Trophoblast cell (in vitro differentiated cells and primary cell): ENCODE measurements around the gene ACTN2.
A peak's percentile ranks its signal among the peaks of the same experiment; 100 is the strongest.
"Not testable (repeated sequence)": the region's sequence is repeated elsewhere in the genome, so short reads cannot be mapped to it uniquely, and the experiment has no call there.

Experiments used
- DNase-seq, 2 donors: peaks; one replicate each; pipeline ENCODE4 v3.0.0-alpha.2; 2016
- H2AFZ ChIP-seq: 2 replicates; pipeline ENCODE4 v1.6.1; 2013; ENCODE audit warnings: low read length, moderate library complexity, mild to moderate bottlenecking; ENCODE audit not compliant: insufficient read depth, poor library complexity
- H2AK5ac ChIP-seq: 2 replicates; pipeline ENCODE4 v1.6.1; 2013; ENCODE audit warnings: mild to moderate bottlenecking, low read length
- H2BK120ac ChIP-seq: 2 replicates; pipeline ENCODE4 v1.6.1; 2013; ENCODE audit warnings: low read length, mild to moderate bottlenecking, moderate library complexity; ENCODE audit not compliant: insufficient read depth, poor library complexity
- H2BK12ac ChIP-seq: 2 replicates; pipeline ENCODE4 v1.6.1; 2013; ENCODE audit warnings: mild to moderate bottlenecking, low read length, moderate library complexity
- H2BK5ac ChIP-seq: 2 replicates; pipeline ENCODE4 v1.6.1; 2013; ENCODE audit warnings: low read length, low read depth, moderate library complexity, mild to moderate bottlenecking; ENCODE audit not compliant: poor library complexity
- H3K14ac ChIP-seq: 2 replicates; pipeline ENCODE4 v1.6.1; 2013; ENCODE audit warnings: mild to moderate bottlenecking, low read length
- H3K18ac ChIP-seq: 2 replicates; pipeline ENCODE4 v1.6.1; 2013; ENCODE audit warnings: mild to moderate bottlenecking, low read length
- H3K23ac ChIP-seq: 2 replicates; pipeline ENCODE4 v1.6.1; 2013; ENCODE audit warnings: low read length
- H3K27ac ChIP-seq: 2 replicates; pipeline ENCODE4 v1.5.1; 2013; ENCODE audit warnings: low read depth, mild to moderate bottlenecking, inconsistent platforms, low read length, moderate library complexity
- H3K27me3 ChIP-seq: 2 replicates; pipeline ENCODE4 v1.6.1; 2013; ENCODE audit warnings: inconsistent platforms, mild to moderate bottlenecking, low read length, moderate library complexity; ENCODE audit not compliant: insufficient read depth
- H3K36me3 ChIP-seq, 2 experiments: 1 replicate in 1 of 2; 2 replicates in 1 of 2; pipeline ENCODE4 v1.6.1; 2013; ENCODE audit warnings: low read length in 2 of 2, mild to moderate bottlenecking in 2 of 2, moderate library complexity in 1 of 2; ENCODE audit not compliant: insufficient read depth in 2 of 2, control insufficient read depth in 1 of 2
- H3K4ac ChIP-seq: 2 replicates; pipeline ENCODE4 v1.6.1; 2013; ENCODE audit warnings: low read depth, mild to moderate bottlenecking, low read length, moderate library complexity
- H3K4me1 ChIP-seq, 2 experiments: 1 replicate in 1 of 2; 2 replicates in 1 of 2; pipeline ENCODE4 v1.6.1; 2013; ENCODE audit warnings: low read length in 2 of 2, mild to moderate bottlenecking in 2 of 2, moderate library complexity in 1 of 2; ENCODE audit not compliant: insufficient read depth in 2 of 2, control insufficient read depth in 1 of 2
- H3K4me2 ChIP-seq: 2 replicates; pipeline ENCODE4 v1.6.1; 2013; ENCODE audit warnings: inconsistent platforms, mild to moderate bottlenecking, low read length, moderate library complexity
- H3K4me3 ChIP-seq: 2 replicates; pipeline ENCODE4 v1.5.1; 2013; ENCODE audit warnings: mild to moderate bottlenecking, low read depth, low read length, inconsistent platforms
- H3K79me1 ChIP-seq: one replicate; pipeline ENCODE4 v1.6.1; 2013; ENCODE audit warnings: low read length
- H3K79me2 ChIP-seq: 2 replicates; pipeline ENCODE4 v1.6.1; 2013; ENCODE audit warnings: low read length, mild to moderate bottlenecking; ENCODE audit not compliant: control insufficient read depth, insufficient read depth, poor library complexity
- H3K9ac ChIP-seq: 2 replicates; pipeline ENCODE4 v1.6.1; 2013; ENCODE audit warnings: mild to moderate bottlenecking, low read length
- H3K9me3 ChIP-seq: 2 replicates; pipeline ENCODE4 v1.6.1; 2013; ENCODE audit warnings: low read depth, mild to moderate bottlenecking, control low read depth, inconsistent platforms, low read length; ENCODE audit not compliant: insufficient read depth
- H4K12ac ChIP-seq: 2 replicates; pipeline ENCODE4 v1.6.1; 2013; ENCODE audit warnings: low read depth, mild to moderate bottlenecking, low read length, moderate library complexity
- H4K8ac ChIP-seq: 2 replicates; pipeline ENCODE4 v1.6.1; 2013; ENCODE audit warnings: low read depth, mild to moderate bottlenecking, low read length, moderate library complexity
- H4K91ac ChIP-seq: one replicate; pipeline ENCODE4 v1.6.1; 2013; ENCODE audit warnings: low read depth, mild to moderate bottlenecking, low read length, moderate library complexity
- WGBS: extraction: QIAGEN DNeasy Blood & Tissue Kit; methylation state at CpG from one replicate; pipeline ENCODE4 v1.1.7; 2013; ENCODE audit warnings: missing lambda C conversion rate; ENCODE audit not compliant: insufficient read length, insufficient coverage; ENCODE audit errors: extremely low coverage; 5-methylcytosine and 5-hydroxymethylcytosine counted together

Gene ACTN2

DNA sequence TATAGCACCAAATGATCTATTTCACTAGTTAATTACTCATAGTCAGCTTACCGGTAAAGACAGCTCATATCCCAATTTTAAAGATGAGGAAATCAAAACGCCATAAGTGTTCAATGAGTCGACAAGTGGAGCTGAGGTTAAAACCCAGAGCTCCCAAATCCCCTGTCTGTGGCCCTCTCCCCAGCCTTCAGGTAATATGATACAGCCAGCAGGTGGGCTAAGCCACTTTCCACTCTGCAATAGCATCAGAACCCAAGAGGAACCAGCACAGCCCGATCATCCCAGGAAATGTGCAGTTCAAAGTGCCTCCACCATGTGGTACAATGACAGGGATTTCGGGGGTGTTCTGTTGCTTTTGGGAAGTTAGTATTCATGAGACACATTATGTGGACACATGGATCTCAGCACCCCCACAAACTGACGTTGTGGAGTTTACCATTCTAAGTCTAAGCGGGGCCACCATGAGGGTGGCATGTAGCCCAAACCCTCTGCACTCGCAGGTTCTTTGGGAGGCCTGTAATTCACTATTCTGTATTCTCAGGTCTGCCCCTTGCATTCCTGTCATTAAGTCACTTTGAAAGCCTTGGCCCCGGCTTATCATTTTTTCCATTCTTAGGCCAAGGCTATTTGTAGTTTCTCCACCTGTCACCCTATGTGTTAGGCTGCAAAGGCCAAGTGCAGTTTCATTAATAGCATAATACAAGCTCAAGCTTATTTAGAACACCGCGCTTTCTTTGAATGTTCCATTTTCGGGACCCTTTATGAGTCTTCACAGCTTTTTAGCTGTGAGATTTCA, 26.3 kb upstream of the ACTN2 start:
- Histone ChIP-seq H2BK5ac (no peak overlapping the region), H3K27ac (no peak overlapping the region), H2BK12ac (no peak overlapping the region), H3K27me3 (no peaks in the 10 kb centered on the region), H3K9me3 (no peaks in the 10 kb centered on the region), H2AK5ac (no peak overlapping the region), H4K91ac (no peak overlapping the region), H2BK120ac (no peak overlapping the region), H3K4me2 (no peak overlapping the region), H3K4me3 (no peak overlapping the region), H3K18ac (no peak overlapping the region), H3K4me1 (no peaks in the 10 kb centered on the region), H4K8ac (no peak overlapping the region), H4K12ac (no peak overlapping the region), H3K36me3 (no peaks in the 10 kb centered on the region), H3K79me1 (no peaks in the 10 kb centered on the region), H3K23ac (no peak overlapping the region), H2AFZ (no peak overlapping the region), H3K79me2 (peaks cover 2% of the 10 kb centered on the region), H3K14ac (no peak overlapping the region), H3K4ac (no peak overlapping the region), H3K9ac (no peak overlapping the region)
- DNase-seq, result no peak
- WGBS, result no CpG with 5 or more reads among the region's 12 CpGs

DNA sequence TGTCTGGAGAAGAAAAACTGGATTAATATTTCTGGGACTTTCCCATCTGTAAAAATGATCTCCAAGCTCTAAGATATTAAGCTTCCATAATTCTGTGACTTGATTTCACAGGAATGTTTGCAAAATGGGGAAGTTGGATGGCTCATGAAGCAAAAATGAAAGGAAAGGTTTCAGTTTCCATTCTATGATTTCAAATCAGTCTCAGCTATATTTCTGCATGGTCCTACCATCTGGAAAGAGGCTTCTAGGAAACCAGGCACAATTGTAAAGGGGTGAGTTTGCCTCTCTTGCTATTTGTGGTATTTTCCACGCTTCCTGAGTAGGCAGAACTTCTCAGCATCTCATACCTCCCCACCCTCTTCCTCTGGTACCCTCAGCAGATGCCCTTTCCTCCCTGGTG, 22.4 kb upstream of the ACTN2 start:
- no peak overlapping the region for H3K4me3 ChIP-seq
- no peaks in the 10 kb centered on the region for H3K27me3 ChIP-seq
- WGBS, result no CpG with 5 or more reads among the region's 1 CpG
- no peaks in the 10 kb centered on the region for H3K79me1 ChIP-seq
- no peaks in the 10 kb centered on the region for H3K9me3 ChIP-seq
- H2BK12ac ChIP-seq, result no peak overlapping the region
- H4K12ac ChIP-seq, result no peak overlapping the region
- H4K8ac ChIP-seq, result no peak overlapping the region
- no peak overlapping the region for H3K27ac ChIP-seq
- no peak overlapping the region for H3K9ac ChIP-seq
- no peak overlapping the region for H3K23ac ChIP-seq
- H3K4ac ChIP-seq, result no peak overlapping the region
- peaks cover 2% of the 10 kb centered on the region for H3K79me2 ChIP-seq
- no peak overlapping the region for H3K4me2 ChIP-seq
- peak in 1 of 2 donors; percentile 45 for DNase-seq
- H2BK5ac ChIP-seq, result no peak overlapping the region
- no peak overlapping the region for H2AK5ac ChIP-seq
- no peak overlapping the region for H4K91ac ChIP-seq
- H2AFZ ChIP-seq, result no peak overlapping the region
- no peaks in the 10 kb centered on the region for H3K4me1 ChIP-seq
- H3K18ac ChIP-seq, result no peak overlapping the region
- no peak overlapping the region for H3K14ac ChIP-seq
- no peak overlapping the region for H2BK120ac ChIP-seq
- H3K36me3 ChIP-seq, result no peaks in the 10 kb centered on the region

DNA sequence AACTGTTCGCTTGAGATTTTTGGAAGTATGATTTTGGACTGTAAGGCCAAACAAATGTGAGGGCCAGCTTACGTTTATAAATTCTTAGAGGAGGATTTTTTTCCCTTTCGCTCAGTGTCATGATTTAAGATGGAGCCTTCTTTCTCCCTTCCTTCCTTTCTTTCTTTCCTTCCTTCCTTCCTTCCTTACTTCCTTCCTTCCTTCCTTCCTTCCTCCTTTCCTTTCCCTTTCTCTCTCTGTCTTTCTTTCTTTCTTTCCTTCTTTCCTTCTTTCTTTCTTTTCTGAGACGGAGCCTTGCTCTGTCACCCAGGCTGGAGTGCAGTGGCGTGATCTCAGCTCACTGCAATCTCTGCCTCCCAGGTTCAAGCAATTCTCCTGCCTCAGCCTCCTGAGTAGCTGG, 17.4 kb upstream of the ACTN2 start:
- H2BK120ac ChIP-seq, H3K4me2 ChIP-seq, H3K4ac ChIP-seq, H3K36me3 ChIP-seq, H3K27me3 ChIP-seq, H4K91ac ChIP-seq, H4K12ac ChIP-seq, H3K4me1 ChIP-seq, H2BK12ac ChIP-seq, H4K8ac ChIP-seq, H3K9me3 ChIP-seq, DNase-seq, H3K14ac ChIP-seq, H3K9ac ChIP-seq, H3K79me1 ChIP-seq, H2AFZ ChIP-seq, H2BK5ac ChIP-seq, H3K18ac ChIP-seq, H2AK5ac ChIP-seq, H3K27ac ChIP-seq, H3K4me3 ChIP-seq, H3K23ac ChIP-seq, H3K79me2 ChIP-seq: not testable (repeated sequence)
- no CpG with 5 or more reads among the region's 5 CpGs for whole genome bisulfite sequencing

DNA sequence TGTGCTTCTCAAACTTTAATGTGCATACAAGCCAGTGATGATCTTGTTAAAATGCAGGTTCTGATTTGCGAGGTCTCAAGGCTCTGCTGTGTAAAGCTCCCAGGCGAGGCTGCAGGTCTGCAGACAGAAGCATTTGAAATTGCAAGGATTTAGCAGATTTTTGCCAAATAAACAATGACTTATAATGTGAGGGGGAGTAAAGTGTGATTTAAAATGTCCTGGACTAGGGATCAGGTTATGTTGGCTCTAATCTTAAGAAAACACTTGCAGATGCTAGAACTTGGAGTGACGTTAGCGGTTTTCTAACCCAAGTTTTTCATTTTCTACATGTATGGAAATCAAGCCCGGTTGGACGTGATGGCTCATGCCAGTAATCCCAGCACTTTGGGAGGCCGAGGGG, 16.2 kb upstream of the ACTN2 start:
- H2BK12ac ChIP-seq, result no peak overlapping the region
- no peak overlapping the region for H3K4me3 ChIP-seq
- no peaks in the 10 kb centered on the region for H3K79me1 ChIP-seq
- no peak overlapping the region for H3K18ac ChIP-seq
- H3K79me2 ChIP-seq, result no peaks in the 10 kb centered on the region
- H3K14ac ChIP-seq, result no peak overlapping the region
- H3K23ac ChIP-seq, result no peak overlapping the region
- H2BK120ac ChIP-seq, result no peak overlapping the region
- H2BK5ac ChIP-seq, result no peak overlapping the region
- H3K36me3 ChIP-seq, result no peaks in the 10 kb centered on the region
- H3K9me3 ChIP-seq, result no peaks in the 10 kb centered on the region
- WGBS, result no CpG with 5 or more reads among the region's 7 CpGs
- no peak overlapping the region for H2AFZ ChIP-seq
- H4K12ac ChIP-seq, result no peak overlapping the region
- H3K4ac ChIP-seq, result no peak overlapping the region
- H2AK5ac ChIP-seq, result no peak overlapping the region
- peaks cover 0 to 2% of the 10 kb centered on the region in 2 experiments for H3K4me1 ChIP-seq
- DNase-seq, result no peak
- no peak overlapping the region for H4K8ac ChIP-seq
- no peak overlapping the region for H4K91ac ChIP-seq
- no peaks in the 10 kb centered on the region for H3K27me3 ChIP-seq
- no peak overlapping the region for H3K4me2 ChIP-seq
- no peak overlapping the region for H3K27ac ChIP-seq
- no peak overlapping the region for H3K9ac ChIP-seq
